Activated CD4-positive, alpha-beta T cell treated with anti-CD3 and anti-CD28 coated beads for 24 hours (primary cell): ENCODE measurements around the gene HIBADH.
"Not testable (repeated sequence)": the region's sequence is repeated elsewhere in the genome, so short reads cannot be mapped to it uniquely, and the experiment has no call there.

ENCODE experiments used
- DNase-seq, 2 donors: peaks; one replicate each; pipeline ENCODE4 v3.0.0-alpha.2; 2020; ENCODE audit warnings: low read depth in 2 of 2

HIBADH gene

GRCh38 chr7:27601217-27601616 is 61.5 kb downstream of the HIBADH start:
- DNase-seq, result no peak

GRCh38 chr7:27600247-27600646 is 62.4 kb downstream of the HIBADH start:
- DNase-seq, result no peak

DNA sequence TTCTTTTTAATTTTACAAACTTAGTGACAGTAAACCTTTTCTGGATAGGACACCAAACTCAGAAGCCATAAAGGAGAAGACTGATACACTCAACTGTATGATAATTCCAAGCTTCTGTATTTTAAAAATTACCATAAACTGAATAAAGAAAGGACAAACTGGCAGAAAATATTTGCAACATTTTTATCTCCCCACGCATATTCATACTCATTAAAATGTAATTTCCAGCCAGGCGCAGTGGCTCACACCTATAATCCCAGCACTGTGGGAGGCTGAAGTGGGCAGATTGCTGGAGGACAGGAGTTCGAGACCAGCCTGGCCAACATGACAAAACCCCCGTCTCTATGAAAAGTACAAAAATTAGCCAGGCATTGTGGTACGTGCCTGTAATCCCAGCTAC is 67.7 kb downstream of the HIBADH start:
- DNase-seq, result no peak

GRCh38 chr7:27593226-27593625 is 69.5 kb downstream of the HIBADH start:
- no peak for DNase-seq

- DNase-seq, result no peak
Measured at GRCh38 chr7:27590416-27590815, 72.3 kb downstream of the HIBADH start.

DNA sequence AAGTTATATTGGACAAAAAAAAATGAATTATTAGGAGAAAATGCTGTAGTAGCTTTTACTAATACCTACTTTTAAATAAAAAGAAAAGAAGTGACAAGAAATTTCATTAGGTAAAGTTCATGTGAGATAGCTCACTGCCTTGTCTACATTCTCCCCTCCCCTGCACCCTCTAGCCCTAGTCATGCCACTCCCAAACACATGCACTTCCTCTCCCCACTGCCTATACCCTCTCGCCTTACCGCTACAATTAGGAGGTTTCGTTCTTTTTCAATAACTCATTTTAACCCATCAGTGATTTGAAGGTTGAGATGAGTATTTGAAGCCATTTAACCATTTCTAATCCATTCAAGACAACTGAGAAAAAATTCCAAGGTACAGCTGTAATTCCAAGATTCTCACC is 75.3 kb downstream of the HIBADH start:
- DNase-seq, result no peak

- no peak for DNase-seq
Measured at GRCh38 chr7:27586825-27587224, 75.9 kb downstream of the HIBADH start.

- DNase-seq, result no peak
Measured at GRCh38 chr7:27585781-27586447, 76.8 kb downstream of the HIBADH start.

DNA sequence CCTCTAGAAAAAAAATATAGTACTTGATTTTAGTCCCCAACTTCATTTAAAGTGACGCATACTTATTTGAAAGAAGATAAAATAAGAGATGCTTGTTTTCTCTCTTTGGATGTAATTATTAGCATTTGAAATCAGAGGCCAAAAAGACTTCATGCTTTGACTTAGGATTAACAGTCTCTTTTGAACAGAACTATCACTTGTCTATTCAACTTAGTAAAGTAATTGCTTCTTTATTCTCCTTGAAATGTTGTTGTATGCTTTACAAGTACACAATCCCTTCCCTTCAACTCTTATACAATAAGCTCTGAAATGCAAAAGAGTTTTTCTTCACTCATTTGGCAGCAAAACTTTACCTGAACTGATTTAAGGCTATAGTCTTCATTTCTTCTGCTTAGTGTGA is 80.8 kb downstream of the HIBADH start:
- no peak for DNase-seq

- DNase-seq, result no peak
Measured at GRCh38 chr7:27581119-27581518, 81.6 kb downstream of the HIBADH start.

DNA sequence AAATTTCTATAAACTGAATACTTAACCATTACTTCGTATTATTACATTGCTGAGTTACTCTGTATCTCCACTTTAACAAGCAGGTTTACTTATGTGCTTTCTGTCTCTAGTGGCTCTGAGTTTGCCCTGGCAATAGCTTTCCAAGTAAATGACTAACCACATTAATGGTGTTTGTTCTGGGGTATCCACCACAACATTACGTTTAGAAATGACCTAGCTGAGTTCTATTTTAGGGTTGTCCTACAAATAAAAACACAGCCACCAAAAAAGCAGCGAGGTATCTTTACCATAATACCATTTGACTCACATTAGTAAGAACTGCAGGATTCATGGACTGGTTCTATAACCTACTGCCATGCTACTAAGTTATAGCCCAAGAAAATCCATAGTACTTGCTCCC is 83.1 kb downstream of the HIBADH start:
- DNase-seq, result no peak

GRCh38 chr7:27578169-27578568 is 84.5 kb downstream of the HIBADH start:
- not testable (repeated sequence) for DNase-seq

DNA sequence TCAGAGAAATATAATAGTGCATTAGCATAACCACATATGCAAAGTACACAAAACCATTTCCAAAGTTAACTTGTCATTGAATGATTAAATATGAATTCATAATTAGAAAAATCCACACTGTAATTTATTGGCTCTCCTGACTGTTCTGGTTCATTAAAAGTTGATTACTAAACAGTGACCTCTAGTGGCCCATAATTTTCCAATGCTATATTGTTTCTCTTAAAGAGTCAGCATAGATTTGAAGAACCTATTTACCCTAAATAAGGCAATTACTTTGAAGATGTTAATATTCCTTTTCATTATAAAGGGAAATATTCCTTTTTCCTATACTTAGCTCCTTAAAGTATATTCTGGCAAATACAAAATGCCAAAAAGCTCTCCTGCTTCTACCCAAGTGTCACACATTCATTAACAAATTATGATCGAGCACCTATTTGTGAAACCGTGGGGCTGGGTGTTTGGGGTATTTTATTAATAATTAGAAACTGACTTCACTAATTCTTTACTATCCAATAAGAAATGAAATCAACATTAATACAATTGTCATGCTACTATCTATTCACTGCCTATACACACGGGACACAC is 86.2 kb downstream of the HIBADH start:
- DNase-seq, result no peak

DNA sequence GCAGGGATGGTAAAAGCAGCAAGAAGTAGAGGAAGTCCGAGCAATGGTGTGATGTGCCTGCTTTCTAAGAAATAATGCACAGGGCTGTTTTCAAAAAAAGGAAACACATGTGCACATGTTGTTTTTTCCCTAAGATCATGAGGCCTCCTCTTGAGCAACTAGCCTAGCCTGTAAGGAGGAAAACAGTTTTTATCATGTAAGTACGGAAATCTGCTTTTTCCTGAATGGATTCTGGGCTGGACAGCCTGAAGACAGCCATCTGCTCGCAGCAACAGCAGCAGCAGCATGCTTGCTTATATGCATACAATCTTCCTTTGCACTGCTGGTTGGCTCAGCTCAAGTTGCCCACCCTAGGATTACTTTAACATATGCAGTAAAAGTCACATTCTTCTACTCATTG is 87.1 kb downstream of the HIBADH start:
- no peak for DNase-seq

GRCh38 chr7:27569106-27569505 is 93.6 kb downstream of the HIBADH start:
- no peak for DNase-seq

- no peak for DNase-seq
Measured at GRCh38 chr7:27567266-27567665, 95.4 kb downstream of the HIBADH start.

GRCh38 chr7:27564881-27565482 is 97.7 kb downstream of the HIBADH start:
- no peak for DNase-seq

GRCh38 chr7:27560706-27561235 is 101.9 kb downstream of the HIBADH start:
- DNase-seq, result no peak

GRCh38 chr7:27555670-27556069 is 107.0 kb downstream of the HIBADH start:
- no peak for DNase-seq

DNA sequence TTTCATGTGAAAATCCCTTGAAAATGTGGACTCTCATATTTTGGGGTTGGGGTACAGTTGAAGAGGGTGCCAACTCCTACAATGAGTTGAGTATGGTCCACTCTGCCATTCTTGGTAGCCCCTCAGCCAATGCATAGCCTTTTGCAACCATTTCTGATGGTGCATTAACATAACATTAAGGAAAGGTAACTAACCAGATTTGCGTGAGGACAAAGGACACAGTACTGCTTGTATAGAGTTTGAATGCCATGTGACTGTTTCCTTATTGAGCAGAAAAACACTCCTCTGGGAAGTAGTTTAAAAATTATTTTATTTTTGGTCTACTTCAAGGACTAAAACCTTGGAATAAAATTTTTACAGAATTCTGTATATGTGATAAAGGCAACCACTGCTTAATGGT is 107.9 kb downstream of the HIBADH start:
- DNase-seq, result no peak

DNA sequence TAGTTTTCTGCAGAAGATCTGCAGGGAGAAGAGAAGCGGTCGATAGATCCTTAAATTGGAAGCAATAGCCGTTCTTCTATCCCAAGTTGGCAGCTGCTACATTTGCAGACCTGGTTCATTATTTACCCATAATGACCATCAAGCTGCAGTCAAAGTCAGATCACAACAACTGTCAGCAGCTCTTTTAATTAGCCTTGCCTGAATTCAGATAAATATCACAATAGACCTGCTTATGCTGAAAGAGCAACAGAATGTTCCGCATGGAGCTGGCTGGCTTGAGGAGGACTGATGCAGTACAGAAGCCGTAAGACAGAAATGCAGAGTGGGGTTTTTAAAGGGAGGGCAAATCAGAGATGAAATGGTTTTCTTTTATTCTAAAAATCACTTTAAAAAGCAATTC is 109.4 kb downstream of the HIBADH start:
- no peak for DNase-seq

DNA sequence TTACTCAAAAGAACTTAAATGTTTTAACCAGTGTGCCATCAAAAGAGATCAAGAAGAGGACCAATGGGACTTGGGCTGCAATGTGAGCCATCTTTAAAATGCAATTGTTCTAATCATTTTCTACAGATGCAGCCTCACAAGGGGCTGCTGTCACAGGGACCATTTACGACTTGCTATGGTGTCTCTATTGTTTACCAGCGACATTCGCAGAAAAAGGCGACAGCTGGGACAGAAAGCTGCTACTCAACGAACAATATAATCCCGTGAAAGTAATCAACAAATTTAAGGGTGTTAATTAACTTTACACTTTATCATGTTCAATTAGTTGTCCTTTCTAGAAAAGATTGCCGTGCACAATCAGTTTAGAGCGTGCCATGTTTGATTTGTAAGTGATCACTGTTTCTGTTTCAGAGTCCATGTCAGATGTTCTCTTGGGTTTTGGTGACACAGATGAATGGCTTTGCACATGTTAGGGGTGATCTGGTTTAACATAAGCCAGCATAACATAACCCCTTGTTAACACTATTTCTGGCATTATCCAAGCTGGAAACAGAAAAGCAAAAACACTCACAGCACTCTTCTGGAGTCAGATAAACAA is 110.8 kb downstream of the HIBADH start:
- no peak for DNase-seq

DNA sequence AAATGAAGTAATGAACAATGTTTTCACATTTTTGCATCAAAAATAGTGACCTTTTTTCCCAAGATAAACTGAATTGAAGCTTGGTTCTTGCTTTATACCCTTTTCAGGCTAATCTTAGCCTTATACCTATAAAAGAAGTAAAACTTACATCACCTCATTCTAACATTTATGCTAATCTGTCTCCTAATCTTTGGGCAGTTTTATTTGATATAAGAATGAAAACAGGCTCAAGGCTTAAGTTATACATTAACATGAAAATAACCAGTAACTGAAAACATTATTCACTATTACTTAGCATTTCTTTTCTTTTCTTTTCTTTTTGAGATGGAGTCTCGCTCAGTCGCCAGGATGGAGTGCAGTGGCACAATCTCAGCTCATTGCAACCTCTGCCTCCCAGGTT is 113.1 kb downstream of the HIBADH start:
- no peak for DNase-seq
